ENCODE data around the gene CCR1.

- TF ChIP-seq GATA2 (IDR thresholded peaks at IDR 0.05; ENCODE audit: low read depth, low read length) (no peak), GATA3 (IDR thresholded peaks at IDR 0.05; ENCODE audit: low read depth, low read length) (no peak)
These were observed 20.2 kb downstream of the CCR1 start for GRCh38 chr3:46187876-46188275.
